ENCODE results near the gene ADGRF3. TPM values are rescaled to one million over a fixed set of nuclear protein-coding genes. Genes with fewer than 3 reads are reported as not detected.

ADGRF3 gene
- polyA plus RNA-seq, 1 of the 3 experiments (the other 2 are of a cell fraction), result 0.31 TPM

- TF ChIP-seq, protein P1, sequence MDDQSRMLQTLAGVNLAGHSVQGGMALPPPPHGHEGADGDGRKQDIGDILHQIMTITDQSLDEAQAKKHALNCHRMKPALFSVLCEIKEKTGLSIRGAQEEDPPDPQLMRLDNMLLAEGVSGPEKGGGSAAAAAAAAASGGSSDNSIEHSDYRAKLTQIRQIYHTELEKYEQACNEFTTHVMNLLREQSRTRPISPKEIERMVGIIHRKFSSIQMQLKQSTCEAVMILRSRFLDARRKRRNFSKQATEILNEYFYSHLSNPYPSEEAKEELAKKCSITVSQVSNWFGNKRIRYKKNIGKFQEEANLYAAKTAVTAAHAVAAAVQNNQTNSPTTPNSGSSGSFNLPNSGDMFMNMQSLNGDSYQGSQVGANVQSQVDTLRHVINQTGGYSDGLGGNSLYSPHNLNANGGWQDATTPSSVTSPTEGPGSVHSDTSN (IDR thresholded peaks at IDR 0.05), result no peak
- TF ChIP-seq MXI1 (IDR thresholded peaks at IDR 0.05; ENCODE audit: low read depth, low read length) (no peak), JUND (IDR thresholded peaks at IDR 0.05) (no peak), FOSL2 (IDR thresholded peaks at IDR 0.05; ENCODE audit: borderline replicate concordance, low read depth) (no peak), IRF3 (IDR thresholded peaks at IDR 0.05; ENCODE audit: low read depth, low read length) (no peak), GATA2 (CRISPR knock-in tag; IDR thresholded peaks at IDR 0.05) (no peak), POLR2AphosphoS5 (IDR thresholded peaks at IDR 0.05; ENCODE audit: low read depth, low read length) (no peak), TEAD4 (IDR thresholded peaks at IDR 0.05; ENCODE audit: borderline replicate concordance, insufficient read depth) (no peak), GABPA (IDR thresholded peaks at IDR 0.05; ENCODE audit: low read depth) (no peak)
- TF ChIP-seq, protein P2, sequence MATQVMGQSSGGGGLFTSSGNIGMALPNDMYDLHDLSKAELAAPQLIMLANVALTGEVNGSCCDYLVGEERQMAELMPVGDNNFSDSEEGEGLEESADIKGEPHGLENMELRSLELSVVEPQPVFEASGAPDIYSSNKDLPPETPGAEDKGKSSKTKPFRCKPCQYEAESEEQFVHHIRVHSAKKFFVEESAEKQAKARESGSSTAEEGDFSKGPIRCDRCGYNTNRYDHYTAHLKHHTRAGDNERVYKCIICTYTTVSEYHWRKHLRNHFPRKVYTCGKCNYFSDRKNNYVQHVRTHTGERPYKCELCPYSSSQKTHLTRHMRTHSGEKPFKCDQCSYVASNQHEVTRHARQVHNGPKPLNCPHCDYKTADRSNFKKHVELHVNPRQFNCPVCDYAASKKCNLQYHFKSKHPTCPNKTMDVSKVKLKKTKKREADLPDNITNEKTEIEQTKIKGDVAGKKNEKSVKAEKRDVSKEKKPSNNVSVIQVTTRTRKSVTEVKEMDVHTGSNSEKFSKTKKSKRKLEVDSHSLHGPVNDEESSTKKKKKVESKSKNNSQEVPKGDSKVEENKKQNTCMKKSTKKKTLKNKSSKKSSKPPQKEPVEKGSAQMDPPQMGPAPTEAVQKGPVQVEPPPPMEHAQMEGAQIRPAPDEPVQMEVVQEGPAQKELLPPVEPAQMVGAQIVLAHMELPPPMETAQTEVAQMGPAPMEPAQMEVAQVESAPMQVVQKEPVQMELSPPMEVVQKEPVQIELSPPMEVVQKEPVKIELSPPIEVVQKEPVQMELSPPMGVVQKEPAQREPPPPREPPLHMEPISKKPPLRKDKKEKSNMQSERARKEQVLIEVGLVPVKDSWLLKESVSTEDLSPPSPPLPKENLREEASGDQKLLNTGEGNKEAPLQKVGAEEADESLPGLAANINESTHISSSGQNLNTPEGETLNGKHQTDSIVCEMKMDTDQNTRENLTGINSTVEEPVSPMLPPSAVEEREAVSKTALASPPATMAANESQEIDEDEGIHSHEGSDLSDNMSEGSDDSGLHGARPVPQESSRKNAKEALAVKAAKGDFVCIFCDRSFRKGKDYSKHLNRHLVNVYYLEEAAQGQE (IDR thresholded peaks at IDR 0.05; ENCODE audit: low read depth, low read length), result no peak
- TF ChIP-seq, protein P3, sequence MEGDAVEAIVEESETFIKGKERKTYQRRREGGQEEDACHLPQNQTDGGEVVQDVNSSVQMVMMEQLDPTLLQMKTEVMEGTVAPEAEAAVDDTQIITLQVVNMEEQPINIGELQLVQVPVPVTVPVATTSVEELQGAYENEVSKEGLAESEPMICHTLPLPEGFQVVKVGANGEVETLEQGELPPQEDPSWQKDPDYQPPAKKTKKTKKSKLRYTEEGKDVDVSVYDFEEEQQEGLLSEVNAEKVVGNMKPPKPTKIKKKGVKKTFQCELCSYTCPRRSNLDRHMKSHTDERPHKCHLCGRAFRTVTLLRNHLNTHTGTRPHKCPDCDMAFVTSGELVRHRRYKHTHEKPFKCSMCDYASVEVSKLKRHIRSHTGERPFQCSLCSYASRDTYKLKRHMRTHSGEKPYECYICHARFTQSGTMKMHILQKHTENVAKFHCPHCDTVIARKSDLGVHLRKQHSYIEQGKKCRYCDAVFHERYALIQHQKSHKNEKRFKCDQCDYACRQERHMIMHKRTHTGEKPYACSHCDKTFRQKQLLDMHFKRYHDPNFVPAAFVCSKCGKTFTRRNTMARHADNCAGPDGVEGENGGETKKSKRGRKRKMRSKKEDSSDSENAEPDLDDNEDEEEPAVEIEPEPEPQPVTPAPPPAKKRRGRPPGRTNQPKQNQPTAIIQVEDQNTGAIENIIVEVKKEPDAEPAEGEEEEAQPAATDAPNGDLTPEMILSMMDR (IDR thresholded peaks at IDR 0.05), result no peak
These were observed 36.0 kb upstream of the ADGRF3 start (continued) for GRCh38 chr2:26382564-26382963.

GRCh38 chr2:26380281-26380680, 33.7 kb upstream of the ADGRF3 start:
- POLR2A ChIA-PET, result no interaction called here
- Histone ChIP-seq H3K27me3 (ENCODE audit: insufficient read depth) (no peaks in the 10 kb centered on the region), H4K20me1 (ENCODE audit: insufficient read depth) (no peaks in the 10 kb centered on the region), H3K9ac (no peak overlapping the region), H3K4me3 (ENCODE audit: low read depth in 2 of 2, low read length in 1 of 2) (no peak overlapping the region), H3K4me2 (no peak overlapping the region), H3K9me3 (no peaks in the 10 kb centered on the region), H3K9me2 (no peaks in the 10 kb centered on the region), H3K27ac (ENCODE audit: low read depth in 2 of 2, low read length in 1 of 2) (peak overlapping the region in 1 of 2 experiments; percentile 61; a peak in 2 of 4 replicates), H3K79me2 (ENCODE audit: insufficient read depth) (no peaks in the 10 kb centered on the region), H3F3A (replicated peaks; ENCODE audit: insufficient read depth) (no peaks in the 10 kb centered on the region), H3K36me3 (replicated peaks in 1 of 2; ENCODE audit: control insufficient read depth in 1 of 2, insufficient read depth in 2 of 2, low read length in 1 of 2) (peaks cover 30 to 65% of the 10 kb centered on the region in 2 experiments), H3K4me1 (ENCODE audit: control insufficient read depth in 1 of 2, insufficient read depth in 2 of 2, low read depth in 1 of 2, low read length in 1 of 2) (peaks cover 0 to 9% of the 10 kb centered on the region in 2 experiments; a peak in 2 of 4 replicates), H2AFZ (ENCODE audit: low read depth) (no peak overlapping the region)
- WGBS (ENCODE audit: low lambda C conversion rate), result 77% methylated on average over 2 of the region's 2 CpGs
- CTCF ChIA-PET, result interaction anchor here (0.6 to 1.5 kb wide), 3 partner anchors 16 to 199 kb away, joined by 3 to 5 read pairs (median 4); a partner anchor contains a TSS
- peak; percentile 42 for DNase-seq
- TF ChIP-seq TAF1 (IDR thresholded peaks at IDR 0.05; ENCODE audit: borderline replicate concordance, low read depth, low read length) (no peak), GATA2 (CRISPR knock-in tag; IDR thresholded peaks at IDR 0.05) (no peak), MAX (IDR thresholded peaks at IDR 0.05; ENCODE audit: low read depth) (no peak), MXI1 (IDR thresholded peaks at IDR 0.05; ENCODE audit: low read depth, low read length) (no peak), RAD21 (IDR thresholded peaks at IDR 0.05; ENCODE audit: low read length) (no peak), TCF12 (IDR thresholded peaks at IDR 0.05) (no peak), EZH2phosphoT487 (IDR thresholded peaks at IDR 0.05; ENCODE audit: borderline replicate concordance, low read depth) (no peak)
- TF ChIP-seq, protein P3 (IDR thresholded peaks at IDR 0.05), result no peak
- TF ChIP-seq, protein P2 (IDR thresholded peaks at IDR 0.05; ENCODE audit: low read depth, low read length), result no peak

Measured in SK-N-SH (cell line).